ENCODE results near the gene ZNF724. TPM values are rescaled to one million over a fixed set of nuclear protein-coding genes. Genes with fewer than 3 reads are reported as not detected.

Gene ZNF724
- total and polyA plus RNA-seq, 2 of the 13 experiments (the other 11 are each of a cell fraction or from before 2014, with no cell fraction given), result 1.5 to 15.0 TPM

DNA sequence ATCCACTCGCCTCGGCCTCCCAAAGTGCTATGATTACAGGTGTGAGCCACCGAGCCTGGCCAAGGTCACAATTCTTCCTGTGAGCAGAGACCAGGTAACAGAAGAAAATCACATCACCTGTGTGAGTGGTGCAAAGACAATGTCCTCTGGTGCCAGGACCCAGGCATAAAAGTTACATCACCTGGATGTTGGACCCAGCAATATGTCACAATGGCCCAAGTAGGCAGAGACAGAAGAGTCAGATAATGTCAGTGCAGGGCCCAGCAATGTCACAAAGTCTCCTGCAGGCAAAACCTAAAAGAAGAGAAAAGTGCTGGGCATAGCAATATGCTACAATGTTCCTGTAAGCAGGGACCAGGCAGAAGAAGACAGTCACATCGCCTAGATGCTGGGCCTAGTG is 5.5 kb upstream of the ZNF724 start:
- 0 out of 2 replicates have a peak, but pooled peaks have one; percentile 8 for TF ChIP-seq CEBPG (CRISPR knock-in tag; IDR thresholded peaks at IDR 0.05)
- TF ChIP-seq CEBPB (IDR thresholded peaks at IDR 0.05; ENCODE audit: borderline replicate concordance, low read depth, low read length), result peak; percentile 81; the same call in 1 of the 2 replicates
- no peak for TF ChIP-seq ZNF816 (CRISPR knock-in tag; IDR thresholded peaks at IDR 0.05; ENCODE audit: borderline replicate concordance)
- TF ChIP-seq ZNF776 (CRISPR knock-in tag; IDR thresholded peaks at IDR 0.05), result no peak
- TF ChIP-seq ETV5 (CRISPR knock-in tag; IDR thresholded peaks at IDR 0.05; ENCODE audit: borderline replicate concordance), result no peak
- peak; percentile 58 for TF ChIP-seq HNF4A (CRISPR knock-in tag; IDR thresholded peaks at IDR 0.05)
- H3K4me1 ChIP-seq (ENCODE audit: insufficient read depth, low read length), result peaks cover 16% of the 10 kb centered on the region
- ATAC-seq, result peak; percentile 49
- DNase-seq (ENCODE audit: low spot score), result no peak
- H3K9me3 ChIP-seq (ENCODE audit: low read length), result no peaks in the 10 kb centered on the region
- ChIA-PET POLR2A (no interaction called here), CTCF (ENCODE audit: low intra/inter-chr PET ratio, low total read pairs) (no interaction called here)
- H4K20me1 ChIP-seq (ENCODE audit: insufficient read depth, low read length), result no peaks in the 10 kb centered on the region
- in situ Hi-C loops (cut with HindIII; ENCODE audit: extremely low pct_ligation_motif_present, low pct_unique_long_range_greater_than_20kb), result loop anchor here (25.0 kb wide), 1 partner anchor 782 kb away; no protein-coding TSS in a partner anchor
- H3K4me2 ChIP-seq (ENCODE audit: low read depth, low read length), result no peak overlapping the region
- H3K27me3 ChIP-seq (ENCODE audit: control insufficient read depth in 1 of 2, insufficient read depth in 2 of 2, low read length in 2 of 2), result no peaks in the 10 kb centered on the region
- no peak overlapping the region for H3K9ac ChIP-seq (ENCODE audit: insufficient read depth, low read depth, low read length)
- no peak overlapping the region for H2AFZ ChIP-seq (ENCODE audit: low read length)
- intact Hi-C loops (cut with micrococcal nuclease; ENCODE audit: unreplicated experiment), result no loop called here
- BruUV-seq (replicated peaks), result no TSS peak
- no peak overlapping the region for H3K4me3 ChIP-seq (replicated peaks in 1 of 3; ENCODE audit: insufficient read depth in 1 of 3, low read depth in 2 of 3, low read length in 3 of 3)
- H3K79me2 ChIP-seq (ENCODE audit: insufficient read depth, low read length), result no peaks in the 10 kb centered on the region
- 66% methylated on average over 4 of the region's 4 CpGs for WGBS (ENCODE audit: low lambda C conversion rate)
- FAIRE-seq, result no peak
- H3K36me3 ChIP-seq (replicated peaks in 1 of 2; ENCODE audit: control insufficient read depth in 1 of 2, insufficient read depth in 2 of 2, low read length in 2 of 2), result peaks cover 1 to 9% of the 10 kb centered on the region in 2 experiments; a peak in 3 of 5 replicates
- H3K27ac ChIP-seq (ENCODE audit: extremely low read length, insufficient read depth, low read length), result no peak overlapping the region

DNA sequence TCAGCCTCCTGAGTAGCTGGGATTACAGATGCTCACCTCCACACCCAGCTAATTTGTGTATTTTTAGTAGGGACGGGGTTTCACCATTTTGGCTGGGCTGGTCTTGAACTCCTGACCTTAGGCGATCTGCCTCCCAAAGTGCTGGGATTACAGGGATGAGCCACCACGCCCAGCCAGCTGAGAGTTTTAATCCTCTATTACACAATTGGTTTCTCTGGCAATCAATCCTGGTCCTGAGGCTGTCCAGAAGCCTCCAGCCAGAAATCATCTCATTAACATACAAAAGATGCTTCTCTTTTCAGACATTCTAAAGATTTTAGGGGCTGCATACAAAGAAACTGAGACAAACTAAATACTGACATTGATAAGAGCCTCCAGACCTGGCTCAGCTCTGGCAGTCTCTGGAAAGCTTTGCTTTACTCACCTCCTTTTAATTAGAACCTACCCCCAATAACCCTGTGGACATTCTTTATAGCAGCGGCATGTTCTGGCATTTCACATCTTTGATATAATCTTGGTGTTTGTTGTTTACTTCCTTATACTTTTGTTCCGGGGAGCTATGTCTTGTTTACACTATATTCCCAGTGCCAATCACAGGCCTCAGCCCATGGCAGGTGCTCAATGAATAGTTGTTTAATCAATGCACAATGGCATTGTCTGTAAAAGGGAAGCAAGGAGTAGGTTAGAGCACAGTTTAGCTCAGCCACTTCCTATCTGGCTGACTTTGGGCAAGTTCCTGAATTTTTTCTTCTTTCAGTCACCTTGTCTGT is 4.1 kb upstream of the ZNF724 start:
- H3K9me3 ChIP-seq (ENCODE audit: low read length), result no peaks in the 10 kb centered on the region
- H3K9ac ChIP-seq (ENCODE audit: insufficient read depth, low read depth, low read length), result no peak overlapping the region
- no peak for ATAC-seq
- intact Hi-C loops (cut with micrococcal nuclease; ENCODE audit: unreplicated experiment) (no loop called here), in situ Hi-C loops (cut with HindIII; ENCODE audit: extremely low pct_ligation_motif_present, low pct_unique_long_range_greater_than_20kb) (loop anchor here (25.0 kb wide), 1 partner anchor 783 kb away; no protein-coding TSS in a partner anchor)
- H3K27me3 ChIP-seq (ENCODE audit: control insufficient read depth in 1 of 2, insufficient read depth in 2 of 2, low read length in 2 of 2), result no peaks in the 10 kb centered on the region
- FAIRE-seq, result no peak
- 64% methylated on average over 5 of the region's 5 CpGs for WGBS (ENCODE audit: low lambda C conversion rate)
- no peak overlapping the region for H3K27ac ChIP-seq (ENCODE audit: extremely low read length, insufficient read depth, low read length)
- CTCF ChIA-PET (ENCODE audit: low intra/inter-chr PET ratio, low total read pairs), result no interaction called here
- H3K4me2 ChIP-seq (ENCODE audit: low read depth, low read length), result no peak overlapping the region
- H3K4me1 ChIP-seq (ENCODE audit: insufficient read depth, low read length), result peaks cover 18% of the 10 kb centered on the region
- no peak for DNase-seq (ENCODE audit: low spot score)
- no TSS peak for BruUV-seq (replicated peaks)
- H3K4me3 ChIP-seq (replicated peaks in 1 of 3; ENCODE audit: insufficient read depth in 1 of 3, low read depth in 2 of 3, low read length in 3 of 3), result no peak overlapping the region
- peaks cover 3% of the 10 kb centered on the region for H3K79me2 ChIP-seq (ENCODE audit: insufficient read depth, low read length)
- H4K20me1 ChIP-seq (ENCODE audit: insufficient read depth, low read length), result no peaks in the 10 kb centered on the region
- H3K36me3 ChIP-seq (replicated peaks in 1 of 2; ENCODE audit: control insufficient read depth in 1 of 2, insufficient read depth in 2 of 2, low read length in 2 of 2), result peaks cover under 1 to 1% of the 10 kb centered on the region in 2 experiments; a peak in 2 of 5 replicates
- POLR2A ChIA-PET, result interaction anchor here (2.5 kb wide), 1 partner anchor 20 kb away, joined by 10 read pairs; no protein-coding TSS in a partner anchor
- no peak overlapping the region for H2AFZ ChIP-seq (ENCODE audit: low read length)
- TF ChIP-seq CENPX (CRISPR knock-in tag; IDR thresholded peaks at IDR 0.05), result no peak
- no peak for TF ChIP-seq RFXANK (CRISPR knock-in tag; IDR thresholded peaks at IDR 0.05)
- no peak for TF ChIP-seq ZNF724P (CRISPR knock-in tag; IDR thresholded peaks at IDR 0.05; ENCODE audit: borderline replicate concordance)
- TF ChIP-seq, protein P1, sequence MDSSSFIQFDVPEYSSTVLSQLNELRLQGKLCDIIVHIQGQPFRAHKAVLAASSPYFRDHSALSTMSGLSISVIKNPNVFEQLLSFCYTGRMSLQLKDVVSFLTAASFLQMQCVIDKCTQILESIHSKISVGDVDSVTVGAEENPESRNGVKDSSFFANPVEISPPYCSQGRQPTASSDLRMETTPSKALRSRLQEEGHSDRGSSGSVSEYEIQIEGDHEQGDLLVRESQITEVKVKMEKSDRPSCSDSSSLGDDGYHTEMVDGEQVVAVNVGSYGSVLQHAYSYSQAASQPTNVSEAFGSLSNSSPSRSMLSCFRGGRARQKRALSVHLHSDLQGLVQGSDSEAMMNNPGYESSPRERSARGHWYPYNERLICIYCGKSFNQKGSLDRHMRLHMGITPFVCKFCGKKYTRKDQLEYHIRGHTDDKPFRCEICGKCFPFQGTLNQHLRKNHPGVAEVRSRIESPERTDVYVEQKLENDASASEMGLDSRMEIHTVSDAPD (CRISPR knock-in tag; IDR thresholded peaks at IDR 0.05), result no peak
- TF ChIP-seq NFKBIZ (CRISPR knock-in tag; IDR thresholded peaks at IDR 0.05), result no peak
- TF ChIP-seq, protein P2, sequence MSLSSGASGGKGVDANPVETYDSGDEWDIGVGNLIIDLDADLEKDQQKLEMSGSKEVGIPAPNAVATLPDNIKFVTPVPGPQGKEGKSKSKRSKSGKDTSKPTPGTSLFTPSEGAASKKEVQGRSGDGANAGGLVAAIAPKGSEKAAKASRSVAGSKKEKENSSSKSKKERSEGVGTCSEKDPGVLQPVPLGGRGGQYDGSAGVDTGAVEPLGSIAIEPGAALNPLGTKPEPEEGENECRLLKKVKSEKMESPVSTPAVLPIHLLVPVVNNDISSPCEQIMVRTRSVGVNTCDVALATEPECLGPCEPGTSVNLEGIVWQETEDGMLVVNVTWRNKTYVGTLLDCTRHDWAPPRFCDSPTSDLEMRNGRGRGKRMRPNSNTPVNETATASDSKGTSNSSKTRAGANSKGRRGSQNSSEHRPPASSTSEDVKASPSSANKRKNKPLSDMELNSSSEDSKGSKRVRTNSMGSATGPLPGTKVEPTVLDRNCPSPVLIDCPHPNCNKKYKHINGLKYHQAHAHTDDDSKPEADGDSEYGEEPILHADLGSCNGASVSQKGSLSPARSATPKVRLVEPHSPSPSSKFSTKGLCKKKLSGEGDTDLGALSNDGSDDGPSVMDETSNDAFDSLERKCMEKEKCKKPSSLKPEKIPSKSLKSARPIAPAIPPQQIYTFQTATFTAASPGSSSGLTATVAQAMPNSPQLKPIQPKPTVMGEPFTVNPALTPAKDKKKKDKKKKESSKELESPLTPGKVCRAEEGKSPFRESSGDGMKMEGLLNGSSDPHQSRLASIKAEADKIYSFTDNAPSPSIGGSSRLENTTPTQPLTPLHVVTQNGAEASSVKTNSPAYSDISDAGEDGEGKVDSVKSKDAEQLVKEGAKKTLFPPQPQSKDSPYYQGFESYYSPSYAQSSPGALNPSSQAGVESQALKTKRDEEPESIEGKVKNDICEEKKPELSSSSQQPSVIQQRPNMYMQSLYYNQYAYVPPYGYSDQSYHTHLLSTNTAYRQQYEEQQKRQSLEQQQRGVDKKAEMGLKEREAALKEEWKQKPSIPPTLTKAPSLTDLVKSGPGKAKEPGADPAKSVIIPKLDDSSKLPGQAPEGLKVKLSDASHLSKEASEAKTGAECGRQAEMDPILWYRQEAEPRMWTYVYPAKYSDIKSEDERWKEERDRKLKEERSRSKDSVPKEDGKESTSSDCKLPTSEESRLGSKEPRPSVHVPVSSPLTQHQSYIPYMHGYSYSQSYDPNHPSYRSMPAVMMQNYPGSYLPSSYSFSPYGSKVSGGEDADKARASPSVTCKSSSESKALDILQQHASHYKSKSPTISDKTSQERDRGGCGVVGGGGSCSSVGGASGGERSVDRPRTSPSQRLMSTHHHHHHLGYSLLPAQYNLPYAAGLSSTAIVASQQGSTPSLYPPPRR (CRISPR knock-in tag; IDR thresholded peaks at IDR 0.05; ENCODE audit: borderline replicate concordance), result no peak
